Measurements from ENCODE around the gene PKD2L1. TPM values are rescaled to one million over a fixed set of nuclear protein-coding genes. Genes with fewer than 3 reads are reported as not detected.

The PKD2L1 gene
- total RNA-seq: not detected in 2 replicates

GRCh38 chr10:100330079-100330478, at the start of gene PKD2L1:
TSS of gene PKD2L1 (minus strand) at chr10:100330228. CDS start at chr10:100330103, 125 bp downstream.

GRCh38 chr10:100346765-100347567, 16.9 kb upstream of the PKD2L1 start, which contains the start of gene SCD:
TSS of gene SCD (plus strand) at chr10:100347233. CDS start at chr10:100347505, 272 bp downstream.

GRCh38 chr10:100286051-100287033, 43.7 kb downstream of the PKD2L1 start, which contains the start of gene BLOC1S2:
TSS of gene BLOC1S2 (minus strand) at chr10:100286680. CDS start at chr10:100286659, 21 bp downstream.

GRCh38 chr10:100267239-100268104, 62.6 kb downstream of the PKD2L1 start, which contains the start of gene CWF19L1:
TSS of gene CWF19L1 (minus strand) at chr10:100267638. CDS start at chr10:100267593, 45 bp downstream.

Other genes starting within 250 kb of the PKD2L1 start
- gene CPN1, start 248.4 kb downstream of the PKD2L1 start, total RNA-seq: not detected in 2 replicates
- gene ERLIN1, start 144.2 kb downstream of the PKD2L1 start, total RNA-seq: 10.5 and 26.2 TPM in 2 replicates
- 7.7 and 13.0 TPM in 2 replicates for gene CHUK, start 100.6 kb downstream of the PKD2L1 start, total RNA-seq
- 12.9 and 24.0 TPM in 2 replicates for gene CWF19L1, start 62.6 kb downstream of the PKD2L1 start, total RNA-seq
- gene BLOC1S2, start 43.5 kb downstream of the PKD2L1 start, total RNA-seq: 15.1 and 17.3 TPM in 2 replicates
- 297 and 336 TPM in 2 replicates for gene SCD, start 17.0 kb upstream of the PKD2L1 start, total RNA-seq
- gene WNT8B, start 132.8 kb upstream of the PKD2L1 start, total RNA-seq: not detected in 2 replicates
- 2.3 and 3.3 TPM in 2 replicates for gene SEC31B, start 189.6 kb upstream of the PKD2L1 start, total RNA-seq
- gene NDUFB8, start 199.6 kb upstream of the PKD2L1 start, total RNA-seq: 222 TPM in 2 replicates
- gene HIF1AN, start 205.7 kb upstream of the PKD2L1 start, total RNA-seq: 8.5 and 10.3 TPM in 2 replicates

Data from mesangial cell (primary cell).